Karpas-422 (cell line): Measurements from ENCODE around the gene RELCH. TPM values are rescaled to one million over a fixed set of nuclear protein-coding genes. Genes with fewer than 3 reads are reported as not detected.

Experiments used
- DNase-seq: peaks from one replicate; pipeline ENCODE4 v3.0.0-alpha.2; 2015
- H2AFZ ChIP-seq: fragments of 200-600 bp; sonication (generic); 2 replicates; pipeline ENCODE4 v1.6.1; 2014; ENCODE audit warnings: antibody characterized with exemption, low read length, mixed read lengths
- H3K27ac ChIP-seq: fragments of 200-600 bp; sonication (generic); 2 replicates; pipeline ENCODE4 v1.5.1; 2014; ENCODE audit warnings: mild to moderate bottlenecking, low read length, moderate library complexity
- H3K27me3 ChIP-seq: fragments of 200-600 bp; sonication (generic); 2 replicates; pipeline ENCODE4 v1.6.1; 2014; ENCODE audit warnings: low read length, mixed read lengths
- H3K36me3 ChIP-seq: fragments of 200-600 bp; sonication (generic); 2 replicates; pipeline ENCODE4 v1.6.1; 2014; ENCODE audit warnings: low read length, mixed read lengths; ENCODE audit not compliant: insufficient read depth
- H3K4me1 ChIP-seq: fragments of 200-600 bp; sonication (generic); 2 replicates; pipeline ENCODE4 v1.6.1; 2014; ENCODE audit warnings: mild to moderate bottlenecking, low read length, mixed read lengths
- H3K4me2 ChIP-seq: fragments of 200-600 bp; sonication (generic); 2 replicates; pipeline ENCODE4 v1.6.1; 2014; ENCODE audit warnings: low read length, low read depth, mild to moderate bottlenecking; ENCODE audit not compliant: poor library complexity, severe bottlenecking
- H3K4me3 ChIP-seq: fragments of 200-600 bp; sonication (generic); 2 replicates; pipeline ENCODE4 v1.5.1; 2014; ENCODE audit warnings: mild to moderate bottlenecking, antibody characterized with exemption, low read length, mixed read lengths
- H3K79me2 ChIP-seq: fragments of 200-600 bp; sonication (generic); 2 replicates; pipeline ENCODE4 v1.6.1; 2014; ENCODE audit warnings: mild to moderate bottlenecking, low read length, mixed read lengths
- H3K9ac ChIP-seq: fragments of 200-600 bp; sonication (generic); 2 replicates; pipeline ENCODE4 v1.6.0; 2014; ENCODE audit warnings: low read length
- H3K9me2 ChIP-seq: fragments of 200-600 bp; sonication (generic), shearing (Covaris generic); replicated peaks from 2 replicates; pipeline ENCODE4 v1.6.0; 2014; ENCODE audit warnings: mild to moderate bottlenecking, low read length, moderate library complexity; ENCODE audit not compliant: insufficient read depth
- H3K9me3 ChIP-seq: fragments of 300-700, 200-600 bp; sonication (generic); 2 replicates; pipeline ENCODE4 v1.6.1; 2014; ENCODE audit warnings: low read length, mixed read lengths
- H4K20me1 ChIP-seq: fragments of 200-600 bp; sonication (generic); 2 replicates; pipeline ENCODE4 v1.6.1; 2014; ENCODE audit warnings: mild to moderate bottlenecking, antibody characterized with exemption, low read length, low read depth; ENCODE audit not compliant: insufficient read depth
- total RNA-seq: library from RNA; depleted of rRNA; stranded (reverse); fragments of >200 nt; shearing (Covaris generic); gene quantifications from 2 replicates; pipeline ENCODE4 v1.2.3, GENCODE V29; 2014; ENCODE audit warnings: low replicate concordance

The RELCH gene
- total RNA-seq, 1 experiment from 2014 or later: 91.9 TPM

- Histone ChIP-seq H3K4me3 (no peak overlapping the region), H3K9me3 (no peaks in the 10 kb centered on the region), H3K36me3 (peaks cover 51% of the 10 kb centered on the region), H3K9ac (no peak overlapping the region), H3K27ac (peak overlapping the region; percentile 77), H4K20me1 (no peaks in the 10 kb centered on the region), H3K9me2 (no peaks in the 10 kb centered on the region), H3K4me1 (peaks cover 24% of the 10 kb centered on the region), H2AFZ (no peak overlapping the region), H3K27me3 (no peaks in the 10 kb centered on the region), H3K4me2 (peak overlapping the region; percentile 48), H3K79me2 (peaks cover 38% of the 10 kb centered on the region)
- DNase-seq: no peak
Observed at GRCh38 chr18:62287781-62288664, 101.0 kb downstream of the RELCH start.

DNA sequence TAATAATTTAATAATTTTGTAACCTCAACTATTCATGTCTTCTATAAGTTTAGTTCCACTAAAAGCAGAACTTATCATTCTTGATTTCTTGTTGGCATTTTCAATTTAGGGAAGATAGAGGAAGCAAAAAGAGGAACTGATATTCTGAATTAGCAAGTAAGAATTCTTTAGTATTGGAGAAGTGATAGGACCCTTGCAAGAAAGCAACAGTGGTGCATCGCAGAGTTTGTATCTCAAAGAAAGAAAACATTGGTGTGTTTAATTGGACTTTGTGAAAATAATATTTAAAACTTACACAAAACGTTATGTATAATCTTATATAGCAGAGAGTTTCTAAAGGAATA is 101.6 kb downstream of the RELCH start:
- no peaks in the 10 kb centered on the region for H3K27me3 ChIP-seq
- H3K79me2 ChIP-seq: peaks cover 32% of the 10 kb centered on the region
- H3K4me1 ChIP-seq: peaks cover 24% of the 10 kb centered on the region
- no peaks in the 10 kb centered on the region for H4K20me1 ChIP-seq
- DNase-seq: peak; percentile 81
- peaks cover 47% of the 10 kb centered on the region for H3K36me3 ChIP-seq
- H3K27ac ChIP-seq: peak overlapping the region; percentile 77
- peak overlapping the region; percentile 48 for H3K4me2 ChIP-seq
- H3K9me3 ChIP-seq: no peaks in the 10 kb centered on the region
- no peaks in the 10 kb centered on the region for H3K9me2 ChIP-seq
- H3K4me3 ChIP-seq: no peak overlapping the region
- no peak overlapping the region for H2AFZ ChIP-seq
- H3K9ac ChIP-seq: no peak overlapping the region

GRCh38 chr18:62289047-62289446 is 102.0 kb downstream of the RELCH start:
- Histone ChIP-seq H3K4me1 (peaks cover 24% of the 10 kb centered on the region), H3K4me2 (peak overlapping the region; percentile 48), H3K27ac (peak overlapping the region; percentile 77; the same call in 1 of the 2 replicates), H3K36me3 (peaks cover 48% of the 10 kb centered on the region), H4K20me1 (no peaks in the 10 kb centered on the region), H3K79me2 (peaks cover 32% of the 10 kb centered on the region), H2AFZ (no peak overlapping the region), H3K9me3 (no peaks in the 10 kb centered on the region), H3K9ac (no peak overlapping the region), H3K27me3 (no peaks in the 10 kb centered on the region), H3K9me2 (no peaks in the 10 kb centered on the region), H3K4me3 (no peak overlapping the region)
- no peak for DNase-seq

- DNase-seq: no peak
- Histone ChIP-seq H3K9me2 (no peaks in the 10 kb centered on the region), H3K36me3 (peaks cover 52% of the 10 kb centered on the region), H3K4me1 (peaks cover 3% of the 10 kb centered on the region), H3K27me3 (no peaks in the 10 kb centered on the region), H3K27ac (no peak overlapping the region), H3K4me3 (no peak overlapping the region), H3K9me3 (no peaks in the 10 kb centered on the region), H4K20me1 (no peaks in the 10 kb centered on the region), H3K79me2 (peaks cover 24% of the 10 kb centered on the region), H3K4me2 (no peak overlapping the region), H3K9ac (no peak overlapping the region), H2AFZ (no peak overlapping the region)
Observed at GRCh38 chr18:62294073-62294472, 107.0 kb downstream of the RELCH start.

DNA sequence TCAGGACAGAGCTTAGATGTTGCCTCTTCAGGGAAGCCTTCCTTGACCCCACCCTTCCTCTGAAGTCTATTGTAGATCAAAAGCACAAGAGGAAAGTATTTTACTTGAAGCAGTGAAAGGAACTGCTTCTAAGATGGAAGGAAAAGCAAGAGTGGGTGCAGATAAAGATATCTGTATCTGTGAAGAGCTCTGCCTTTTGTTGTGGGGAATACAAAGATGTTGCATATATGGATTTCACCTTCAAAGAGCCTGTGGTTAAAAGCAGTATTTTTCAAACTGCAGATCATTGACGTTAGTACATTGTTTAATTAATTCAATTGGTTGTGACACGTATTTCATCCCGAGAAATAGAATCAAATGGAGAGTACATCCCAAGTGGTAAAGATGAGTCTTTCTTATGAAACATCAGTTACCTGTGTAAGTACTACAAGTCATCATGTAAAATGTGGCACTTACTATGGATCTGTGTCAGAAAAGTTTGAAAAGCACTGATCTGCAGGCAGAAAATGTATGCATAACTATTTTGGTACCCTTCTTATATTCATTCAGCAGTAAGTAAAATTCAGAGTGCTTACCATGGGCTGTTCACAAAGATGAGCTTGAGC is 113.4 kb downstream of the RELCH start:
- Histone ChIP-seq H3K4me2 (no peak overlapping the region), H3K79me2 (peaks cover 3% of the 10 kb centered on the region; the same call in 1 of the 2 replicates), H3K4me3 (no peak overlapping the region), H2AFZ (no peak overlapping the region), H3K9ac (no peak overlapping the region), H3K27ac (no peak overlapping the region), H3K36me3 (peaks cover 20% of the 10 kb centered on the region; the same call in 1 of the 2 replicates), H4K20me1 (no peaks in the 10 kb centered on the region), H3K4me1 (no peaks in the 10 kb centered on the region), H3K9me2 (no peaks in the 10 kb centered on the region), H3K9me3 (no peaks in the 10 kb centered on the region), H3K27me3 (no peaks in the 10 kb centered on the region)
- no peak for DNase-seq

DNA sequence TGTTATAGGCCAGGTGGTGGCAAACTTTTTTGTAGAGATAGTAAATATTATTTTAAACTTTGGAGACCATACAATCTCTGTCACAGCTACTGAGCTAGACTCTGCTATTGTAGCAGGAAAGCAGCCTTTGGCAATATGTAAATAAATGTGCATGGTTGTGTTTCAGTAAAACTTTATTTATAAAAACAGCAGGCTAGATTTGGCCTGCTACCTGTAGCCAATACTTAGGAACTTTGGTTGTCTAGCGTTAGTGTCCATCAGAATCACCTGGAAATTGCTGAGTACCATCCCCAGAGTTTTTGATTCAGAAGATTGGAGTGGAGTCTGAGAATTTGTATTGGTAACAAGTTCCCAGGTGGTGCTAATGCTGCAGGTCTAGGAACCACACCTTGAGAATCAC is 114.3 kb downstream of the RELCH start:
- Histone ChIP-seq H3K36me3 (peaks cover 19% of the 10 kb centered on the region; the same call in 1 of the 2 replicates), H2AFZ (no peak overlapping the region), H3K9ac (no peak overlapping the region), H3K27ac (no peak overlapping the region), H3K4me2 (no peak overlapping the region), H3K4me3 (no peak overlapping the region), H3K27me3 (no peaks in the 10 kb centered on the region), H3K9me2 (no peaks in the 10 kb centered on the region), H4K20me1 (no peaks in the 10 kb centered on the region), H3K4me1 (no peaks in the 10 kb centered on the region), H3K79me2 (peaks cover 3% of the 10 kb centered on the region; the same call in 1 of the 2 replicates), H3K9me3 (no peaks in the 10 kb centered on the region)
- no peak for DNase-seq

- H4K20me1 ChIP-seq: no peaks in the 10 kb centered on the region
- H3K4me3 ChIP-seq: no peak overlapping the region
- no peak overlapping the region for H2AFZ ChIP-seq
- DNase-seq: no peak
- H3K36me3 ChIP-seq: peaks cover 8% of the 10 kb centered on the region; the same call in 1 of the 2 replicates
- H3K9ac ChIP-seq: no peak overlapping the region
- H3K9me2 ChIP-seq: no peaks in the 10 kb centered on the region
- no peaks in the 10 kb centered on the region for H3K79me2 ChIP-seq
- H3K4me1 ChIP-seq: no peaks in the 10 kb centered on the region
- H3K9me3 ChIP-seq: no peaks in the 10 kb centered on the region
- H3K27ac ChIP-seq: no peak overlapping the region
- no peaks in the 10 kb centered on the region for H3K27me3 ChIP-seq
- no peak overlapping the region for H3K4me2 ChIP-seq
Observed at GRCh38 chr18:62312851-62313250, 125.8 kb downstream of the RELCH start.
